Smooth muscle cell (in vitro differentiated cells): ENCODE data around the gene TEKT3. TPM values are rescaled to one million over a fixed set of nuclear protein-coding genes. Genes with fewer than 3 reads are reported as not detected.

Experiments used
- DNase-seq: peaks from one replicate; lab custom pipeline; 2025; ENCODE audit not compliant: unreplicated experiment; lab: John Stamatoyannopoulos, UW
- H2AFZ ChIP-seq: fragments of 200-600 bp; sonication (generic); 2 replicates; pipeline ENCODE4 v1.6.0; 2016; ENCODE audit warnings: antibody characterized with exemption, low read depth, mild to moderate bottlenecking
- H3F3A ChIP-seq: fragments of 200-600 bp; sonication (generic); 2 replicates; pipeline ENCODE4 v1.6.0; 2017; ENCODE audit warnings: antibody characterized with exemption, low read depth
- H3K27ac ChIP-seq: fragments of 200-600 bp; sonication (generic); 2 replicates; pipeline ENCODE4 v1.5.1; 2016; ENCODE audit warnings: low read depth, mild to moderate bottlenecking
- H3K27me3 ChIP-seq: fragments of 200-600 bp; sonication (generic); 2 replicates; pipeline ENCODE4 v1.6.1; 2016; ENCODE audit warnings: low read depth, mild to moderate bottlenecking
- H3K36me3 ChIP-seq: fragments of 200-600 bp; sonication (generic); 2 replicates; pipeline ENCODE4 v1.5.1; 2016; ENCODE audit warnings: low read depth
- H3K4me1 ChIP-seq: fragments of 200-600 bp; sonication (generic); 2 replicates; pipeline ENCODE4 v1.5.1; 2016; ENCODE audit warnings: low read depth
- H3K4me2 ChIP-seq: fragments of 200-600 bp; sonication (generic); 2 replicates; pipeline ENCODE4 v1.6.0; 2016; ENCODE audit warnings: mild to moderate bottlenecking
- H3K4me3 ChIP-seq: fragments of 200-600 bp; sonication (generic); 2 replicates; pipeline ENCODE4 v1.5.1; 2016; ENCODE audit warnings: mild to moderate bottlenecking
- H3K79me2 ChIP-seq: fragments of 200-600 bp; sonication (generic); 2 replicates; pipeline ENCODE4 v1.6.0; 2016; ENCODE audit warnings: low read depth, mild to moderate bottlenecking
- H3K9ac ChIP-seq: fragments of 200-600 bp; sonication (generic); 2 replicates; pipeline ENCODE4 v1.6.0; 2016; ENCODE audit warnings: low read depth
- H3K9me3 ChIP-seq: fragments of 200-600 bp; sonication (generic); replicated peaks from 2 replicates; pipeline ENCODE4 v1.5.1; 2016; ENCODE audit warnings: low read depth
- H4K20me1 ChIP-seq: fragments of 200-600 bp; sonication (generic); 2 replicates; pipeline ENCODE4 v1.6.0; 2016; ENCODE audit warnings: low read depth
- CTCF ChIP-seq: fragments of 200-600 bp; sonication (generic); IDR thresholded peaks from 2 replicates; pipeline ENCODE4 v1.5.1; 2017; ENCODE audit warnings: borderline replicate concordance, mild to moderate bottlenecking, antibody characterized with exemption; ENCODE audit not compliant: insufficient read depth, poor library complexity, severe bottlenecking
- WGBS: methylation state at CpG from one replicate; pipeline ENCODE4 v1.1.7; 2016; ENCODE audit warnings: low lambda C conversion rate; 5-methylcytosine and 5-hydroxymethylcytosine counted together
- polyA plus RNA-seq: library from polyadenylated mRNA; unstranded; fragments of >200 nt; fragmentation: Nextera tagmentation; extraction: Ambion mirVana; gene quantifications from 2 replicates; pipeline ENCODE4 v1.2.1, GENCODE V29; 2016
- total RNA-seq: library from RNA; depleted of rRNA; stranded (reverse); fragments of >200 nt; gene quantifications from 2 replicates; pipeline ENCODE4 v1.2.3, GENCODE V29; 2014

Gene TEKT3
- total and polyA plus RNA-seq, 2 experiments from 2014 or later, result 0.09 to 1.00 TPM

- no peak overlapping the region for H3K9ac ChIP-seq
- no peaks in the 10 kb centered on the region for H3K9me3 ChIP-seq
- H3K4me3 ChIP-seq, result no peak overlapping the region
- H3F3A ChIP-seq, result no peaks in the 10 kb centered on the region
- H3K4me1 ChIP-seq, result peaks cover 9% of the 10 kb centered on the region
- no peaks in the 10 kb centered on the region for H3K27me3 ChIP-seq
- whole genome bisulfite sequencing, result 80% methylated on average over 3 of the region's 3 CpGs
- TF ChIP-seq CTCF, result no peak
- no peaks in the 10 kb centered on the region for H4K20me1 ChIP-seq
- H3K27ac ChIP-seq, result no peak overlapping the region
- no peak for DNase-seq
- H2AFZ ChIP-seq, result no peak overlapping the region
- no peak overlapping the region for H3K4me2 ChIP-seq
- no peaks in the 10 kb centered on the region for H3K79me2 ChIP-seq
- no peaks in the 10 kb centered on the region for H3K36me3 ChIP-seq
Measured at GRCh38 chr17:15281909-15282308, 59.5 kb downstream of the TEKT3 start.

GRCh38 chr17:15278924-15279477 is 62.4 kb downstream of the TEKT3 start:
- Histone ChIP-seq H3K79me2 (no peaks in the 10 kb centered on the region), H3F3A (no peaks in the 10 kb centered on the region), H3K27ac (peak overlapping the region; percentile 68), H2AFZ (no peak overlapping the region), H3K9me3 (no peaks in the 10 kb centered on the region), H3K27me3 (no peaks in the 10 kb centered on the region), H3K4me2 (peak overlapping the region; percentile 47), H4K20me1 (no peaks in the 10 kb centered on the region), H3K36me3 (no peaks in the 10 kb centered on the region), H3K9ac (peak overlapping the region; percentile 26), H3K4me3 (no peak overlapping the region), H3K4me1 (peaks cover 9% of the 10 kb centered on the region)
- no peak for DNase-seq
- WGBS, result 37% methylated on average over 2 of the region's 2 CpGs
- TF ChIP-seq CTCF, result no peak

- no peaks in the 10 kb centered on the region for H3K36me3 ChIP-seq
- peak overlapping the region; percentile 47 for H3K4me2 ChIP-seq
- no peak for TF ChIP-seq CTCF
- H3K4me1 ChIP-seq, result peaks cover 9% of the 10 kb centered on the region
- DNase-seq, result no peak
- H3K9me3 ChIP-seq, result no peaks in the 10 kb centered on the region
- H3F3A ChIP-seq, result peaks cover 3% of the 10 kb centered on the region
- no peaks in the 10 kb centered on the region for H3K27me3 ChIP-seq
- no peaks in the 10 kb centered on the region for H3K79me2 ChIP-seq
- H3K9ac ChIP-seq, result peak overlapping the region; percentile 26
- no peak overlapping the region for H3K4me3 ChIP-seq
- WGBS, result 31% methylated on average over 6 of the region's 6 CpGs
- H4K20me1 ChIP-seq, result no peaks in the 10 kb centered on the region
- no peak overlapping the region for H2AFZ ChIP-seq
- peak overlapping the region; percentile 68 for H3K27ac ChIP-seq
Measured at GRCh38 chr17:15278380-15278779, 63.0 kb downstream of the TEKT3 start.

- no peak for TF ChIP-seq CTCF
- no peaks in the 10 kb centered on the region for H3K27me3 ChIP-seq
- DNase-seq, result no peak
- H3K36me3 ChIP-seq, result no peaks in the 10 kb centered on the region
- peaks cover 9% of the 10 kb centered on the region for H3K4me1 ChIP-seq
- no peak overlapping the region for H2AFZ ChIP-seq
- H3K27ac ChIP-seq, result peak overlapping the region; percentile 72
- no peak overlapping the region for H3K4me2 ChIP-seq
- peaks cover 22% of the 10 kb centered on the region for H3F3A ChIP-seq
- no peak overlapping the region for H3K9ac ChIP-seq
- H3K79me2 ChIP-seq, result no peaks in the 10 kb centered on the region
- 90% methylated on average over 3 of the region's 3 CpGs for WGBS
- no peaks in the 10 kb centered on the region for H4K20me1 ChIP-seq
- no peaks in the 10 kb centered on the region for H3K9me3 ChIP-seq
- no peak overlapping the region for H3K4me3 ChIP-seq
Measured at GRCh38 chr17:15274017-15274416, 67.4 kb downstream of the TEKT3 start.
